RKO (cell line): ENCODE measurements around the gene RGS14.
"Not testable (repeated sequence)": the region's sequence is repeated elsewhere in the genome, so short reads cannot be mapped to it uniquely, and the experiment has no call there.

Experiments used
- DNase-seq: peaks from one replicate; pipeline ENCODE4 v3.0.0-alpha.2; 2016; ENCODE audit warnings: low spot score

RGS14 gene

DNA sequence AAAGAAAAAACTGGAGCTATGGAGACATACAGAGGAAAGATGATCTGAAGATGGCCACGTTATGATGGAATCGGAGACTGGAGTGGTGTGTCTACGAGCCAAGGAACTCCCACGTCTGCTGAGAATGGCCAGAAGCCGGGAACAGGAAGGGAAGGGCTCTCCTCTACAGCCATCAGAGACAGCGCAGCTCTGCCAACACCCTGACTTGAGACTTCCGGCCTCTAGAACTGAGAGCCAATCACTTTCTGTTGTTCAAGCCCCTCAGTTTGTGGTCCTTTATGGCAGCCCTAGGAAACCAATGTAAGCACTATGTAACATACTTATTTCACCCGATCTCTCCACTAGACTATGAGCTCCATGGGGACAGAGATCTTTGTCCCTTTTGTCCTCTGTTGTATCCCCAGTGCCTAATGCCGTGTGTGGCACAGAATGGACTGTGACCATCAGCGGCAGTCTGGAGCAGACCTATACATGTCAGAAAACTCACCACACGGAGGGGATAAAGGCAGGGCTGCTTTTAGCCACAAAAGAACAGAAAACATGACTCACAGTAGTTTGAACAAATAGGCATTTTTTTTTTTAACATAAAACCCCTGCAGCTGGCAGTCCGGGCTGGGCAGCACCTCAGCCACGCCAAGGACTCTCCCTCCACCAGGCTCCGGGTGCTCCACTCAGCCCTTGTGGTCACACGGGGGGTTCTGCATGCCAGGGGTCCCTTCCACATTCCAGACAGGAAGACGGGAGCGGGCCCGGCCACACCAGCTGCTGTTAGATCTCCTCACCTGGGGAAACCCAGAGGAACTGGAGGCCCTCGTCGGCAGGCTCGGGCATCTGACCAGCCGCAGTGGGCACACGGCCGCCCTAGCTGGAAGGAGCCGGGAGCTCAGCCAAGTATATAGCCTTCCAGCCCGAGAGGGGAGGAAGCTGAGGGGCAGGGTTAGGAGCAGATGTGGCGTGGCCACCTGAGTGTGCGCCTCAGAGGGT, 29.9 kb upstream of the RGS14 start:
- DNase-seq: no peak

DNA sequence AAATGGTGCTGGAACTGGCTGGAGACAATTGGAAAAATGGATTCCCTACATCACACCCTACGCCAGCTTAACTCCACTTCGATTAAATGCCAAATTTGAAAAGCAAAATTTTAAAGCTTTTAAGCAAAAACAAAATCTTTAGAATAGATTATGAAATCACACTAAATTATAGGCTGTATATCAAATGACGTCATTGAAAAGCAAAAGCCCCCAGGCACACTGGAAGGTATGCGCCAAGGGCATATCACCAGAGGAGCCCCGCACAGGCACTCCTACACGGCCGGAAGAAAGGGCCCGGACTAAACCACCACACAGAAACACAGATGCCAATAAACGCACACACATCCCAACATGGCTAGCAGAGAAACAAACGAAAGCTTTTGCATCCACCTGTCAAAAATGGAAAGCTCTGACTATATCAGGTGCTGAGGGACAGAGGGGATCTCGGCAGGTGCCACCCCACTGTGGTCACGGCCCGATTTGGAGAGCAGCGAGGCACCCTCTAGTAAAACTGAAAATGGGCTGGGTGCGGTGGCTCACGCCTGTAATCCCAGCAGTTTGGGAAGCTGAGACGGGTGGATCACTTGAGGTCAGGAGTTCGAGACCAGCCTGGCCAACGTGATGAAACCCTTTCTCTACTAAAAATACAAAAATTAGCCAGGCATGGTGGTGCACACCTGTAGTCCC, 29.0 kb upstream of the RGS14 start:
- no peak for DNase-seq

DNA sequence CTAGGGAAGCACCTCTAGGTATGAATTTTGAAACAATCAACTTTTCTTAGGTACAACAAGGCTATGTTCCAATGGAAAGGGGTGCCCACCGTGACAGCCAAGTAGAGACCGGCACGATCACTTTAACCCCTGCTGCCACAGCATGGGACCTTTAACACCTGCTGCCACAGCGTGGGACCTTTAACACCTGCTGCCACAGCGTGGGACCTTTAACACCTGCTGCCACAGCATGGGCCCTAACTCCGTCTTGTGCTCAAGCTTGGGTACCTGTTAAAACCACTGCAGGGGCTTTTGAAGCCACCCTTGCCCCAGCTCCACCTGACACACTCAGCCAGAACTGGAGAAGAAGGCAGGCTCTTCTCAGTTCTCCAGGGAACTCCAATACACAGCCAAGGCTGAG, 27.8 kb upstream of the RGS14 start:
- no peak for DNase-seq

DNA sequence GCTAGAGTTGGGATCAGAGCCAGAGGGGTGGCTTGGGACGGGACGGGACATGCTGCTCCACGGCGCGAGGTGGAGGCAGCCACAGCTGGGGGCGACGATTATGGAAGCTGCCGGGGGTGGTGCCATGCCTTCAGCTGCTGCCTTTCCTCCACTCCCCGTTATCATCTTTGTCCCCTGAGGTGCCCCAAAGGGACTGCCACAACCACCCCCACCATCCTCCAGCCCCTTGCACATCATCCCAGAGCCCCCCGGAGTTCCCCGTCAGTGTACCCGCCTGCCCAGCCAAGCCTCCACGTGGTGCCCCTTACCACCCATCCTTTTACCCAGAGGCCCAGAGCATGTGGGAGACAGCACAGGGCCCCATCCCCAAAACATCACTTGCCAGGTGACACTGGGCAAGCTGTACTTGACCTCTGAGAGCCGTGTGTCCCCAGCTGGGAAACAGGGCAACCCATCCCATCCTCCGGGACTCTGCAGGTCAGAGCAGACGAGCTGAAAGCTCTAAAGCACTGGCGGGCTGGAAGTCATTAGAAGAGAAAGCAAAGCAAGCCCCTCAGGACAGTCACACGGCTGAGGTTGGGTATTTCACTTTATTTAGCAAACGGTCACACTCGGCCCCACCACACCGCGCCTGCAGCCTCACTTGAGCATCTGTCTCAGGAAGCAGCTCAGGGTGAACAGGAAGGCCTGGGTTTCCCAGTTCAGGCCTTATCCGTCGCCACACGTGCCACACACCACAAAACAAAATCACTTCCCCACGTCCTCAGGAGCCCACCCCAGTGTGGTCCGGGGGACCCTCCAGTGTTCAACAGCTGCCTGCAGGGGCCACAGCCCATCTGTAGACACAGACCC, 26.5 kb upstream of the RGS14 start:
- no peak for DNase-seq

DNA sequence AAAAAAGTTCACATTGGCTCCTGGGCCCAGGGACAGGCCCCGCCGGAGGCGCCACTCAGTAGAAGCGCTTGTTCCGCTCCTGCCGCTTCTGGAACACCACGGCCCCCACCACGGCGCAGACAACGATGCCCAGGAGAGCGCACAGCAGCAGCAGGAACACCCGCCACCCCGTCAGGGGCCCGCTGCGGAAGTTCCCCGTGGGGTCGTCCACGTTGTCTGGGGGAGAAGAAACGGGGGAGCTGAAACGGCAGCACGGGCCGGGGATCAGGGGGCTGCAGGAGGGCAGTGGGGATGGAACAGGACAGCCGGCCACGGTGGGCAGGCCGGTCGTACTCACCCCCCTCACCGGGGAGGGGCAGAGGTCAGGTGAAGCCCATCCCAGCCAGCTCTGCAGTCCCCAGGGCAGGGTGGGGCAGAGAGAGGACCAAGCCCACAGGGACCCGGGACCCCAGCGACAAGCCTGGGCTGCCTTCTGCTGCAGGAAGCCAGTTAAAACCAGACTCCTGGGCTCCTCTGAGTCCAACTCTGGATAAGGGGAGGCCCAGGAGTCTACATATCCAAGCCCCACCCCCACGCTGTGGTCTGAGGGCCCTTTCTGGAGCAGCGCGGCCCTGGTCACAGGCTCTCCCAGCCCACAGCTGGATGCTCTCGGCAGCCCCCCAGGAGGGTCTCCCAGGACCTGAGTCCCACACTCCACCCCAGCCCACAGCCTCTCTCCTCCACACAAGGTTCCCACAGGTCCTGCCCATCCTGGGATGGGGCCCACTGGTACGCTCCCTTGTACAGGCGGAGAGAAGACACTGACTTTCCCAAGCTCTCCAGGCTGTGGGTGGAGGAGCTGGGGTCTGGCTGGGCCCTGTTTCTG, 25.5 kb upstream of the RGS14 start:
- no peak for DNase-seq

DNA sequence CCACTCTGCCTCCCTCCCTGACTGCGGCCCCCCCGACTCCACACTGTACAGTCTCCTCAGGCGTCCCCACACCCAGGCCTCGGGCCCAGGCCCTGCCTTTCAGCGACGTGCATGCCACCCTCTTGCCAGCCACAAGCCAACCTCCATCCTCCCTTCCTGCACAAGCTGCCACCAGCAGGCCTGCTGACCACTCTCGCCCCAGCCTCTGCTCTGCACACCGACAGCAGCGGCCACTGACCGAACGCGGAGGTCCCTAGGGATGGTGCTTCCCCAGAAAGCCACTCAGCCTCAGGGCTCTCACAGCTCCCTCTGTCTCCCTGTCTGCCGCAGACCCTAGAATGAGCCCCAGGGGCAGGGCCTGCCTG, 24.8 kb upstream of the RGS14 start:
- DNase-seq: no peak

DNA sequence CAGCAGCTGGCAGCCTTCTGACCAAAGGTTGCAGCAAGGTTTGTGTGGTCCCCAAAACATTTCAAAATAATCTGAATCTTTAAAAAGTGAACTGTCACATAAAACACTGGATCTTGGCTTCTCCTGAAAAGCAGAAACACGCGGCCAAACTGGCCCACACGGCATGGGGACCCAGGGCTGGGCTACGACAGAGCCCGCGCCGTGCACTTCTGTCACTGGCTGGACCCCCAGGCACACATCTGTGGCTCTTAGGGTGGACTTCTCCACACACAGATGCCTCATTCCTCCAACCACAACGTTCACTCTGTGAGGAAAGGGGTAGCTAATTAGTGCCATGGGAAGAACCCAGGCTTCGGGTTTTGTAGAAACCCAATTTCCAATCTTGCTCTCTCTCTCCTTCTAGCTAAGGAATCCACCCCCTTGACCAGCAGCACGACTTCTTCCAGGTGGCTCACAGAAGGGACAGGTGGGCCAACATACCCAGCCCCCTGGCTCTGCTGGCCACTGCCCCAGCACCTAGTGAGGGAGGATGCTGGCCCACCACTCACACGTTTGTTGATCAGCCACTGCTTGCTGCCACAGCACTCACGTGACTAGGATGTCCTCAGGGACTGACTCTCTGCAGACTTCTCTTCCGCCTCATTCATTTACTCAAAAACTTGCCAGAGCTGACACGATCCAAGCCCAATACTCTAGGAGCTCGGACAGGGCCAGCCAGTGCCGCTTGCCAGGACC, 24.1 kb upstream of the RGS14 start:
- DNase-seq: no peak

DNA sequence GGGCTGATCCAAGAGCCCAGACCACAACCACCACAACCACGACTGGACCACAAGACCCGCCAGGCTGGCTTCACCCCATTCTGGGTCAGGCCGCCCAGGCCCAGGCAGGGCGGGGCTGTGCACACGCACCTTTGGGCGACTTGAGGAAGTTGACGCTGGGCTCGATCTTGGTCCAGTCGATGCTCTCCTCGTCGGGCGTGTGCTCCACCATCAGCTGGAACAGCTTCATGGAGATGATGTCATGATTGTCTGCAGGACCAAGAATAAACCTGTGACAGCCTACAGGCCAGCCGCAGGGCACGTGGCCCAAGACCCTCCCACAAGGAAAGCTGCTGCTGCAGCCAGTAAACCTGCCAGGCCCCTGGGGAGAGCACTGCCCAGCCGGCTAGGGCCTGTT, 23.6 kb upstream of the RGS14 start:
- no peak for DNase-seq

DNA sequence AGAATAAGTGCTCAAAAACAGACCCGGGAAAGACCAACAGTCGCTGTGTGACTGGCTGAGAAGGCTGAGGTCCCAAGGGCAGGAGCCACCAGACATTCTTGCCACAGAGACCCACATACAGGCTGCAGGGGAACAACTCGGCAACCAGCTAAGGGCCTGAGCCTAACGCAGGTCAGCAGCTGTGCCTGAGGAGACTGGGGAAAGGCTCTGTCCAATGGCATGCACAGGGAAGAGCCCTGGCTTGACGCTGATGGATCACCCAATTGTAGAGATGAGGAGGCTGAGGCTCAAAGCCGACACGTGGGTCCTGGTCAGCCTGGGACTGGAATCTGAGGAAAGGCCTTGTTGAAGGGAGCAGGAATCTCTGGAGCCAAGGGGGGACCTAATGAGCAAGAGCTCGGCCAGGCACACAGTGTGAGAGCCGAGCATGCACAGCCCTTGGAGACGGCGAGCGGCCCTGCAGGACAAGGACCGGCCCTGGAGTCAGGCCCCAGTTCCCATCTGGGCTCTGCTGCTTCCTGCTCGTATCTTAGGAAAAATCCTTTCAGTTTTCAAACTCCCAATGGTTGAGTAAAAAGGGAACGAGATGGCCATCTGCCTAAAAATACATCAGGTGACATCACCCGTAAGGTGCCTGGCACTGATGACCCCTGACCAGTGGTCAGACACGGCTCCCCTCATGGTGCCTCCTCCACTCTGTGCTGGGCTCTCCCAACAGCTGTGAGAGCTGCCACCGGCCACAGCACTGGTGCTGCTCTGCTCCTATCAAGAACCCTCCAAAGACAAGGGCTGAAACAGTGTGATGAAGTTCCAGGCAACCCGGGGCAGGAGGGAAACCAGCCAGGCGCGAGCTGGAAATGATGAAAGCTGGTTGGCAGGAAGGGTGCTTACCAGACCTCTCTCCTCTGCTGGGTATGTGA, 22.7 kb upstream of the RGS14 start:
- DNase-seq: no peak

DNA sequence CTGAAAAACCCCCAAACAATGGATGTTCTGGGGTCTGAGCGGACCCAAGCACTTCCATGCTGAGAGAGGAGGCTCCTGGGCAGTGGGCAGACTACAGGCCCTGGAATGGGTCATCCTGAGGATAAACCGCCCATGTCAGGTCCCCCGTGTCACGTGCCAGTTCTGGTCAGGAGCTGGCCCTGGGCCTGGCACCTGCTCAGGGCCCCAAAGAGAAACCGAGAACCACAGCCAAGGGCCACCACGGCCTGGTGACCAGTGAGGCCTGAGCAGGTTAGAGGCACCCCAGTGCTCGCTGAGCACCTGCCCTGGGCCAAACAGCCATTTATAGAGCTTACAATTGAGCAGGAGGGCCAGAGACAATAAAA, 22.0 kb upstream of the RGS14 start:
- DNase-seq: no peak

DNA sequence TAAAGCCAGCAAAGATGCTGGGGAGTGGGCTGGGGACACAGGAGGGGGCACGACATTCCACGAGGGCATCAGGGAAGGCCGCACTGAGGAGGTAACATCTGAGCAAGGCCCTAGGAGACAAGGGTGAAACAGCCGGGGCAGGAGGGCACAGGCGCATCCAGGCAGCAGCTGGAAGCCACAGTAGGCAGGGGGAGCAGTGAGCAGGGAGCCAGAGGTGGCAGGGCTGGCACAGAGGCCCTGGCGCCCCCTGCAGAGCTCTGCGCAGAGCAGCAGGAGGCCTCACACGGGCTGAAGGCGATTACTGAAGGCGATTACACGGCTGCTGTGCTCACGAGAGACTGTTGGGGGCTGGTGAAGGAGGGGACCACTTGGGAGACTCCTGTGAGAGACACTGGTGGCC, 21.6 kb upstream of the RGS14 start:
- peak; percentile 41 for DNase-seq

DNA sequence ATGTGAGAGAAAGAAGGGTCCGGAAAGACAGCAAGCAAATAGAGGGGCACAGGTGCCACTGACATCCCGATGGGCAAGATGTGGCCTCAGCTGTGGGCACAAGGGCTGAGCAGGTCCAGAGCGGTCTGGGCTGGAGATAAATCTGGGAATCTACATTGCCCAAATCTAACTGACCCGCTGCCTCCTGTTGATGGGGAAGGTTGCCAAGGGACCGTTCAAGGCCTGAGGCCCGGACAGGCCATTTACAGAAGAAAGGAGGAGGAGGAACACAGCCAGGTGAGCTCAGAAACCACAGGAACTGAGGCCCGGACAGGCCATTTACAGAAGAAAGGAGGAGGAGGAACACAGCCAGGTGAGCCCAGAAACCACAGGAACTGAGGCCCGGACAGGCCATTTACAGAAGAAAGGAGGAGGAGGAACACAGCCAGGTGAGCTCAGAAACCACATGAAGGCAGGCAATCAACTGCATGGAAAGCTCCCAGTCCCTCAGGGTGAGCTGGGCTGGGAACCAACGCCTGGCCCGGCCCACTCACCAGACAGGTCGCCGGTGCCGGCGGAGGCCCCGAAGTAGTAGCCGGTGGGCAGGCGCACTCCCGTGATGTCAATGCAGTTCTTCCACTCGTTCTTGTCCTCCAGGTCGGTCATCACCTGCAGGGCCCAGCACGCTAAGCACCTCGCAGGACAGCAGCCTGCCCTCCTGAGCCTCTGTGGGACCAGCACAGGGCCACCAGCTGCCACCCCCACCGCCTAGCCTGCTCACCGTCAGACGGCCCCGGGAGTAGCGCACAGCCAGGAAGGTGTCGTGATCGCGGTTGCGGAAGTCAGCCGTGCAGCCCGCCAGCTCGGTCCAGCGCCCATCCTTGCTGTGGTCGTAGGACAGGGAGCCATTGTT, 20.9 kb upstream of the RGS14 start:
- DNase-seq: no peak

DNA sequence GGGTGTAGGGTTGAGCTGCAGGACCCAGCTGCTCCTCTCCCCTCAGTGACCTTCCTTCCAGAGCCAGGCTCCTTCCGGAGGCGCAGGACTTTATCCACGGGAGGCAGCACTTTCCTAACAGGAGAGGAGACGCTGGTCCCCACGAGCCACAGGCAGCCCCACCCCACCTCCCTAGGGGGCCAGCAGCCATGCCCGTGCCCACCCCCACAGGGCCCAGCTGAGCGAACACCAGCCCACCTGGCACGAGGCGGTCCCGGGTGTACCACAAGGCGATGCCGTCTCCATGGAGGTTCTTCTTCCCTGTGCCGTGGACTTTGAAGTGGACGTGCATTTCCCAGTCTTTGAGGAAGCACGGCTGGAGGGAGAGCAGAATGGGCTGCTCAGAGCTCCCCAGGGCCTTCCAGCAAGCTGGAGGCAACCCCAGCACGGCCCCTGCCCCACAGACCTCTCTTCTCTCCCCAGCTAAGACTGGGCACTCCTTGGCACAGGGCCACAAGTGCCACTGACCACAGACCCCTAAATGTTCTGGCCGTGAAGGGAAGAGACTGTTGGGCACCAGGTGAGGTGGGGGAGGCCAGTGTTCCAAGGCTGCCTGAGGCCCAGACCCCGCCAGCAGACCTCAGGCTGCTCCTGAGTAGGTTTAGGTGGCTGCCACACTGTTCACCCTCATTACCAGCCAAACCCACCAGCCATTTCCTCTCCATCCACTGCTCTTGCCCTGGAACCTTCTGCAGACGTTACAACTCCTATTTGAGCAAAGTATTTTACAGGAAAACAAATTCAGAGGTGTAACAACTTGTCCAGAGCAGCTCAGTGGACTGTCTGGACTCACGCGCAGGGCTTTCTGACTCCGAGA, 19.2 kb upstream of the RGS14 start:
- no peak for DNase-seq

DNA sequence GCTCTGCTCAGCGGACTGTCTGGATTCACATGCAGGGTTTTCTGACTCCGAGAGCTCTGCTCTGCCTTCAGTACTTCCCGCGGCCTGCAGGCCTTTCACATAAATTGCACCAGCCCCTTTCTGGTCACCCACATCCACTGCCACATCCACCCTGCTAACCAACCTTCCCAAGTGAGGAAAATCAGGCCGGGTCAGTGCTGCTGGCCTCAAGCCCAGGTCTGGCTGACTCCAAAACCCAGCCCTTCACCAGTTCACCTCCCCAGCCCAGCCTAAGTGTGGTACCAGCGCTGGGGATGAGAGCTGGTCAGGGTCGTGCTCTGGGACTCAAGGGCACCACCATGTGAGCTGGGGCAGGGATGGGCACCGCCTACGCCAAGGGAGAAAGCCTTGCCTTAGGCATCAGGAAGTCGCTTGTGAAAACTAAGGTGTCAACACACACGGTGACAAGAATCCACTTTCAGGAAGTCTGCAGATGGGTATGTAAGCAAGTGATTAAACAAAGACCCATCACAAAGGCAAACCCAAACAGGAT, 18.6 kb upstream of the RGS14 start:
- no peak for DNase-seq

DNA sequence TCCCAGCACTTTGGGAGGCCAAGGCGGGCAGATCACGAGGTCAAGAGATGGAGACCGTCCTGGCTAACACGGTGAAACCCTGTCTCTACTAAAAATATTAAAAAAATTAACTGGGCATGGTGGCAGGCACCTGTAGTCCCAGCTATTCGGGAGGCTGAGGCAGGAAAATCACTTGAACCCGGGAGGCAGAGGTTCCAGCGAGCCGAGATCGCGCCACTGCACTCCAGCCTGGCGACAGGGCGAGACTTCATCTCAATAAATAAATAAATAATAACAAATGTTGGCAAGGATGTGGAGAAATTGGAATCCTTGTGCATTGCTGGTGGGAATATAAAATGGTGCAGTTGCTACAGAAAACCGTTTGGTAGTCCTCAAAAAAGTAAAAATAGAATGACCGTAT, 14.7 kb upstream of the RGS14 start:
- DNase-seq: not testable (repeated sequence)

DNA sequence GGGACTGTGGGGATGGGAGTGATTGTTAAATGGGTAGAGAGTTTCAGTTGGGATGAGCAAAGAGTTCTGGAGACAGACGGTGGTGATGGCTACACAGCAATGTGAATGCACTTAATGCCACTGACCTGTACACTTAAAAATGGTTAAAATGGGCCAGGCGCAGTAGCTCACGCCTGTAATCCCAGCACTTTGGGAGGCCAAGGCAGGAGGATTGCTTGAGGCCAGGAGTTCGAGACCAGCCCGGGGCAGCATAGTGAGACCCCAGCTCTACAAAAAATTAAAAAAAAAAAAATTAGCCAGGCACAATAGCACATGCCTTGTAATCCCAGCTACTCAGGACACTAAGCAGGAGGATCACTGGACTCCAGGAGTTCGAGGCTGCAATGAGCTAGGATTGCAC, 13.9 kb upstream of the RGS14 start:
- DNase-seq: no peak

DNA sequence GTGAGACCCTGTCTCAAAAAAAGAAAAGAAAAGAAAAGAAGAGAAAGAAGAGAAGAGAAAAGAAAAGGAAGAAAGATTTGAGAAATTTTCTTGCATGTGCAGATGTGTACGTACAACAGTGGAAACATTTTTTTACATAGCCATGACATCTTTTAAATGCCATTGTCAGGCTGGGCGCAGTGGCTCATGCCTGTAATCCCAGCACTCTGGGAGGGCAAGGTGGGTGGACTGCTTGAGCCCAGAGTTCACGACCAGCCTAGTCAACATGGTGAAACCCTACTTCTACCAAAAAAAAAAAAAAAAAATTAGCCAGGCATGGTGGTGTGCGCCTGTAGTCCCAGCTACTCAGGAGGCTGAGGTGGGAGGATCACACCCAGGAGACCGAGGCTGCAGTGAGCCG, 12.8 kb upstream of the RGS14 start:
- no peak for DNase-seq

DNA sequence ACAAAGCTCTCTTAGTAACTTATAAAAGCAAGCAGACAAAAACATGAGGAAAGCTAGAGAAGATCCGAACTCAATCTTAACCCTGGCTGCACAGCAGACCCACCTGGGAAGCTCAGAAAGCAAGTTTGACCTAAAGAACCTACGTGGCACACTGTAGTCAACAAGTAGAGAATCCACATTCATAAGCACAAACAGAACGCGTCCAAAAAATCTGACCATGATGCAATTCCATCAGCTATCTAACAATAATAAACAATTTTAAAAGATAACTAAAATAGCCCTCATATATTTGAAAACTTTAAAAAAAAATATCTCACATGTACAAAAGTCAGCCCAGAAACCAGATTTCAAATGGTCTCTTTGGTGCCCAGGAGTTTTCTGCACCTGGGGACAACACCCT, 10.9 kb upstream of the RGS14 start:
- DNase-seq: no peak
